Panc1 (cell line): Measurements from ENCODE around the gene CTTNBP2. TPM values are rescaled to one million over a fixed set of nuclear protein-coding genes. Genes with fewer than 3 reads are reported as not detected.

Experiments used
- ATAC-seq: fragments of 200-7000 bp; cut with Tn5 transposase; 2 replicates; pipeline ENCODE4 v1.9.1; 2020; ENCODE audit warnings: mild to moderate bottlenecking, moderate library complexity
- BruUV-seq: library from RNA; stranded (reverse); fragments of 400-500 nt; replicated peaks from 2 replicates; lab custom pipeline; 2021; lab: Mats Ljungman, UMichigan
- CTCF ChIA-PET: fragments of 300-600 bp; sonication (Branson Sonifier 250); formaldehyde crosslinking; loops from one replicate; lab custom pipeline; 2022; ENCODE audit warnings: antibody characterized with exemption; lab: Charles Lee
- POLR2A ChIA-PET: fragments of 300-600 bp; sonication (Branson Sonifier 250); formaldehyde crosslinking; loops from one replicate; lab custom pipeline; 2022; ENCODE audit warnings: antibody characterized with exemption; lab: Charles Lee
- DNase-seq: peaks from one replicate; pipeline ENCODE4 v3.0.0-alpha.2; 2010; ENCODE audit warnings: low read depth, low spot score
- H3K27ac ChIP-seq: 2 replicates; pipeline ENCODE4 v1.5.1; 2011; ENCODE audit warnings: mild to moderate bottlenecking, low read length, inconsistent platforms
- H3K27me3 ChIP-seq: fragments of 200-500 bp; sonication (Bioruptor generic); 2 replicates; pipeline ENCODE4 v1.6.0; 2014; ENCODE audit warnings: low read length, inconsistent platforms; ENCODE audit not compliant: control insufficient read depth, insufficient read depth
- H3K36me3 ChIP-seq: fragments of 200-500 bp; sonication (Bioruptor generic); 2 replicates; pipeline ENCODE4 v1.5.1; 2014; ENCODE audit warnings: inconsistent platforms, mild to moderate bottlenecking, low read length, moderate library complexity; ENCODE audit not compliant: control insufficient read depth, insufficient read depth
- H3K4me1 ChIP-seq: 2 replicates; pipeline ENCODE4 v1.5.1; 2011; ENCODE audit warnings: inconsistent platforms, mild to moderate bottlenecking, low read length, moderate library complexity; ENCODE audit not compliant: control insufficient read depth, insufficient read depth
- H3K4me3 ChIP-seq, 2 experiments: 2 replicates each; pipeline ENCODE4 v1.5.1; 2011 to 2012; ENCODE audit warnings: low read depth in 2 of 2, low read length in 2 of 2, mild to moderate bottlenecking in 2 of 2, inconsistent platforms in 1 of 2, moderate library complexity in 1 of 2
- H3K9me3 ChIP-seq: fragments of 200-500 bp; sonication (Bioruptor generic); 2 replicates; pipeline ENCODE4 v1.5.1; 2014; ENCODE audit warnings: low read depth, mild to moderate bottlenecking, inconsistent platforms, low read length, moderate library complexity; ENCODE audit not compliant: control insufficient read depth, insufficient read depth
- POLR2AphosphoS5 ChIP-seq: IDR thresholded peaks from 2 replicates; pipeline ENCODE4 v1.6.1; 2012; ENCODE audit warnings: mild to moderate bottlenecking, low read depth, low read length, moderate library complexity
- SIN3A ChIP-seq: IDR thresholded peaks from 2 replicates; pipeline ENCODE4 v1.6.1; 2012; ENCODE audit warnings: low read depth, mild to moderate bottlenecking, low read length, moderate library complexity, borderline replicate concordance; ENCODE audit not compliant: insufficient read depth
- TCF7L2 ChIP-seq: IDR thresholded peaks from 2 replicates; pipeline ENCODE4 v1.6.1; 2011; ENCODE audit warnings: mild to moderate bottlenecking, low read depth, low read length, inconsistent platforms
- in situ Hi-C: cut with HindIII; loops from 2 replicates; pipeline ENCODE4 v1.10.0; 2016; ENCODE audit warnings: low sequenced_read_pairs, low pct_unique_long_range_greater_than_20kb
- intact Hi-C: fragments of 100-400 bp; cut with micrococcal nuclease; formaldehyde crosslinking; loops from one replicate; pipeline ENCODE4 v1.10.0; 2022; ENCODE audit not compliant: unreplicated experiment
- total RNA-seq: library from RNA; stranded (reverse); gene quantifications from one replicate; pipeline ENCODE4 v1.2.1, GENCODE V29; 2021; ENCODE audit not compliant: unreplicated experiment
- TF ChIP-seq, protein P1 (sequence below), 2 experiments: IDR thresholded peaks; 2 replicates each; pipeline ENCODE4 v1.6.1; 2011 to 2012; ENCODE audit warnings: low read depth in 2 of 2, control low read depth in 1 of 2, low read length in 1 of 2, mild to moderate bottlenecking in 1 of 2, moderate library complexity in 1 of 2; ENCODE audit not compliant: insufficient read depth in 1 of 2
- TF ChIP-seq, protein P2 (sequence below): fragments of 450-650 bp; IDR thresholded peaks from 2 replicates; pipeline ENCODE4 v1.5.1; 2017; ENCODE audit warnings: mild to moderate bottlenecking

Gene CTTNBP2
- total RNA-seq, 1 experiment from 2014 or later = 1.0 TPM

DNA sequence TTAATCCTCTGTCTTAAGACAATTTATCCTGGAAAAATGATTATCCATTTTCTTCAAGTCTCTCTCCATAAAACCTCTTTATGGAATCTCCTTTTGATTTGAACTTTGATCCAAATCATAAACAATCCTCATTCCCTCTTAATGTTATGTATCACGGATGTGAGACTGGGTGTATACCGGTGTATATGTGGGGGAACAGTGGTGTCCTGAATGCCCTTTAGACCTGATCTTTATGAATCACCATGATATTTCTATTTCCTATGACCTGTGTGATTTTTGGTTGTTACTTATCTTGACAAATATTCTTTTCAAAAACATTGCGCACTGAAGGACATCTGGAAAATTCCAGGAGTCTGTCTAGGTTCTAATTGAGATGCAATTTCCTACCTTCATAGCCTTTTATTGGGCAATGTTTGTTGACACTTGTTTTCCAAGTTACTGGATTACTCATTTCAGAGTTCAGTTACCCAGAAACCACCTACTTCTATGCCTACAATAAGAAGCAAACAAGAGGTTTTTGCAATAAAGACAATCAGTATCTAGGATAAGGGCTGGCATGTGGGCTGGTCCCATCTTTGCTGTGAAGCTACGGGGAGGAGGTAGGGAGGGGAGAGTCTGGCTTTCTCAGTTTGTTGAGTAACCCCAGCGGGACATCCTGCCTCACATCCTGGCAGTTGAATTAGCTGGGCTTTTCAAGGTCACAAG is 190.4 kb downstream of the CTTNBP2 start:
- no TSS peak for BruUV-seq
- ATAC-seq (no peak), DNase-seq (no peak)
- H3K27me3 ChIP-seq = peaks cover 5% of the 10 kb centered on the region; the same call in 1 of the 2 replicates
- CTCF ChIA-PET = no interaction called here
- H3K9me3 ChIP-seq = no peaks in the 10 kb centered on the region
- H3K27ac ChIP-seq = no peak overlapping the region
- H3K36me3 ChIP-seq = no peaks in the 10 kb centered on the region
- no peak for TF ChIP-seq SIN3A
- no peak for TF ChIP-seq TCF7L2
- TF ChIP-seq, protein P1, sequence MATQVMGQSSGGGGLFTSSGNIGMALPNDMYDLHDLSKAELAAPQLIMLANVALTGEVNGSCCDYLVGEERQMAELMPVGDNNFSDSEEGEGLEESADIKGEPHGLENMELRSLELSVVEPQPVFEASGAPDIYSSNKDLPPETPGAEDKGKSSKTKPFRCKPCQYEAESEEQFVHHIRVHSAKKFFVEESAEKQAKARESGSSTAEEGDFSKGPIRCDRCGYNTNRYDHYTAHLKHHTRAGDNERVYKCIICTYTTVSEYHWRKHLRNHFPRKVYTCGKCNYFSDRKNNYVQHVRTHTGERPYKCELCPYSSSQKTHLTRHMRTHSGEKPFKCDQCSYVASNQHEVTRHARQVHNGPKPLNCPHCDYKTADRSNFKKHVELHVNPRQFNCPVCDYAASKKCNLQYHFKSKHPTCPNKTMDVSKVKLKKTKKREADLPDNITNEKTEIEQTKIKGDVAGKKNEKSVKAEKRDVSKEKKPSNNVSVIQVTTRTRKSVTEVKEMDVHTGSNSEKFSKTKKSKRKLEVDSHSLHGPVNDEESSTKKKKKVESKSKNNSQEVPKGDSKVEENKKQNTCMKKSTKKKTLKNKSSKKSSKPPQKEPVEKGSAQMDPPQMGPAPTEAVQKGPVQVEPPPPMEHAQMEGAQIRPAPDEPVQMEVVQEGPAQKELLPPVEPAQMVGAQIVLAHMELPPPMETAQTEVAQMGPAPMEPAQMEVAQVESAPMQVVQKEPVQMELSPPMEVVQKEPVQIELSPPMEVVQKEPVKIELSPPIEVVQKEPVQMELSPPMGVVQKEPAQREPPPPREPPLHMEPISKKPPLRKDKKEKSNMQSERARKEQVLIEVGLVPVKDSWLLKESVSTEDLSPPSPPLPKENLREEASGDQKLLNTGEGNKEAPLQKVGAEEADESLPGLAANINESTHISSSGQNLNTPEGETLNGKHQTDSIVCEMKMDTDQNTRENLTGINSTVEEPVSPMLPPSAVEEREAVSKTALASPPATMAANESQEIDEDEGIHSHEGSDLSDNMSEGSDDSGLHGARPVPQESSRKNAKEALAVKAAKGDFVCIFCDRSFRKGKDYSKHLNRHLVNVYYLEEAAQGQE (IDR thresholded peaks at IDR 0.05; ENCODE audit: insufficient read depth in 1 of 2, low read depth in 2 of 2, low read length in 1 of 2) = no peak
- TF ChIP-seq POLR2AphosphoS5 = no peak
- TF ChIP-seq, protein P2, sequence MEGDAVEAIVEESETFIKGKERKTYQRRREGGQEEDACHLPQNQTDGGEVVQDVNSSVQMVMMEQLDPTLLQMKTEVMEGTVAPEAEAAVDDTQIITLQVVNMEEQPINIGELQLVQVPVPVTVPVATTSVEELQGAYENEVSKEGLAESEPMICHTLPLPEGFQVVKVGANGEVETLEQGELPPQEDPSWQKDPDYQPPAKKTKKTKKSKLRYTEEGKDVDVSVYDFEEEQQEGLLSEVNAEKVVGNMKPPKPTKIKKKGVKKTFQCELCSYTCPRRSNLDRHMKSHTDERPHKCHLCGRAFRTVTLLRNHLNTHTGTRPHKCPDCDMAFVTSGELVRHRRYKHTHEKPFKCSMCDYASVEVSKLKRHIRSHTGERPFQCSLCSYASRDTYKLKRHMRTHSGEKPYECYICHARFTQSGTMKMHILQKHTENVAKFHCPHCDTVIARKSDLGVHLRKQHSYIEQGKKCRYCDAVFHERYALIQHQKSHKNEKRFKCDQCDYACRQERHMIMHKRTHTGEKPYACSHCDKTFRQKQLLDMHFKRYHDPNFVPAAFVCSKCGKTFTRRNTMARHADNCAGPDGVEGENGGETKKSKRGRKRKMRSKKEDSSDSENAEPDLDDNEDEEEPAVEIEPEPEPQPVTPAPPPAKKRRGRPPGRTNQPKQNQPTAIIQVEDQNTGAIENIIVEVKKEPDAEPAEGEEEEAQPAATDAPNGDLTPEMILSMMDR = no peak
- H3K4me1 ChIP-seq = no peaks in the 10 kb centered on the region
- POLR2A ChIA-PET = no interaction called here
- no peak overlapping the region for H3K4me3 ChIP-seq
- in situ Hi-C loops = no loop called here
- intact Hi-C loops = no loop called here

DNA sequence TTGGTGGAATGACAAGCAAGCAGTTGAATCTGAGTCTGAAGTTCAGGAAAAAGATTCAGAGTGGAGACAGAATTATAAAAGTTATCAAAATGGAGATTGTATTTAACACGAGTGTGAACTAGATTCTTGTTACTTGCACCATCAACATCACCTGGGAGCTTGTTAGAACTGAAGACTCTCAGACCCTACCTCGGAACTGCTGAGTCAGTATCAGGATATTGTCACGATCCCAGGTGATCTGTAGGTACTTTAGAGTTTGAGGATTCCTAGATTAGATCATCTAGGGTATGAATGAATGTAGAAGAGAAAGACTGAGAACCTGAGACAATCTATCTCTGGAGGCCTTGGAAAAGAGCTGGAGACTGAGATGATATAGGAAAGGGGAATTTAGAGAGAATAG is 194.1 kb downstream of the CTTNBP2 start:
- Histone ChIP-seq H3K4me3 (no peak overlapping the region), H3K36me3 (no peaks in the 10 kb centered on the region), H3K27me3 (peaks cover 5% of the 10 kb centered on the region; the same call in 1 of the 2 replicates), H3K4me1 (no peaks in the 10 kb centered on the region), H3K9me3 (no peaks in the 10 kb centered on the region), H3K27ac (no peak overlapping the region)
- ATAC-seq (no peak), DNase-seq (no peak)
- in situ Hi-C loops (no loop called here), intact Hi-C loops (no loop called here)
- BruUV-seq = no TSS peak
- no peak for TF ChIP-seq SIN3A
- no peak for TF ChIP-seq TCF7L2
- TF ChIP-seq, protein P1 (IDR thresholded peaks at IDR 0.05; ENCODE audit: insufficient read depth in 1 of 2, low read depth in 2 of 2, low read length in 1 of 2) = no peak
- TF ChIP-seq POLR2AphosphoS5 = no peak
- TF ChIP-seq, protein P2 = no peak
- ChIA-PET POLR2A (no interaction called here), CTCF (no interaction called here)
